GM19467 (cell line): ENCODE measurements around the gene PARN.
"Not testable (repeated sequence)": the region's sequence is repeated elsewhere in the genome, so short reads cannot be mapped to it uniquely, and the experiment has no call there.

Experiments used
- ATAC-seq: cut with Tn5 transposase; IDR thresholded peaks from one replicate; pipeline ENCODE4 v1.9.1; 2021; ENCODE audit warnings: mild to moderate bottlenecking, moderate library complexity; ENCODE audit not compliant: unreplicated experiment

PARN gene

DNA sequence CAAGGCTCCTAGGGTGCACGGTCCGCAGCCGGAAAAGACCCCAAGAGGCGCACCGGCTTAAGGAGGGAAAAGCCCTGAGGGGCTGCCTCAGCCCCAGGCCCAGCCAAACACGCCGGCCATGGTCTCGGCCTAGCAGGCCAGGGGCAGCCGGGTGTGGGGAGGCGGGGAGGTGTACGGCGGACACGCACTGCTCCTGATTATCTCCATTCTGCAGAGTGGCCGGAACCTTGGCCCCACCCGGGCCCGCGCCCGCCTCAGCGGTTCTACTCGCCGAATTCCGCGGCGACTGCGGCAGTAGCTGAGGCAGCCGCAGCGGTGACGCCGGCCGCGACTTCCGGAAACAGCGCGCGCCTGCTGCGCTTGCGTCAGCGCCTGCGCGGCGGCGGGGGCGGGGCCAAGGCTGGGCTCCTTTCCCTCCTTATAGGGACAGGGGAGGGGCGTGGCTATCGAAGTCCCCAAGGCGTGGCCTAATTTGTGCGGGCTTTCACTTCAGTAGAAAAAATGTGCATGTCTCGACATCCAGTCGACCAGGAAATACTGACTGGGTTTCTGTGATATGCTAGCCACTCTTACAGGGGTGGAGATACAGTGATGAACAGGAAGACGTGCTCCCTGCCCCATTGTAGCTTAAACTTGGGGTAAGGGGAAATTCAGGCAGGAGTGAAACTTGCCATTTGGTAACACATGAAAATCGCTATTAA is at the start of gene PARN:
TSS of gene PARN (minus strand) at position 342 of the 701 bp plus-strand sequence. CDS start at position 207, 135 bp downstream.
- peak; percentile 47 for ATAC-seq

GRCh38 chr16:14678748-14679497 is 48.9 kb upstream of the PARN start:
- no peak for ATAC-seq

DNA sequence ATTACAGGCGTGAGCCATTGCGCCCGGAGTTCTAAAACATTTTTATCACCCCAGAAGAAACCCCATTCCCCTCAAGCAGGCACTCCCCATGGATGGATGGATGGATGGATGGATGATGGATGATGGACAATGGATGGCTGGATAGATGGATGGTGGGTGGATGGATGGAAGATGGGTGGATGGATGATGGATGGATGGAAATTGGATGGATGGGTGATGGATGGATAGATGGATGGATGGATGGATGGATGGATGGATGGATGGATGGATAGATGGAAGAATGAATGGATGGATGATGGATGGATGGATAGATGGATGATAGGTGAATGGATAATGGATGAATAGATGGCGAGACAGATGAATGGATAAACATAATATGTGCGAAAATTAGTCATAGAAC is 47.6 kb upstream of the PARN start:
- no peak for ATAC-seq

DNA sequence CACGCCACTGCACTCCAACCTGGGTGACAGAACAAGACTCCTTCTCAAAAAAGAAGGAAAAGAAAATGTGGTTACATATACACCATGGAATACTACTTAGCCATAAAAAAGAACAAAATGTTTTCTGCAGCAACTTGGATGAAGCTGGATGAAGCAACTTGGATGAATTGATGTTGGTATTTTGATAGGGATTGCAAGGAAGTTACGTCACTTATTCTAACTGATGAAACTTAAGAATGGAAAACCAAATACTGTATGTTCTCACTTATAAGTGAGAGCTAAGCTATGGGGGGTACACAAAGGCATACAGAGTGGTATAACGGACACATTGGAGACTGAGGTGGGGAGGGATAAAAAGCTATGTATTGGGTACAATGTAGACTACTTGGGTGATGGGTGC is 46.6 kb upstream of the PARN start:
- ATAC-seq = no peak

DNA sequence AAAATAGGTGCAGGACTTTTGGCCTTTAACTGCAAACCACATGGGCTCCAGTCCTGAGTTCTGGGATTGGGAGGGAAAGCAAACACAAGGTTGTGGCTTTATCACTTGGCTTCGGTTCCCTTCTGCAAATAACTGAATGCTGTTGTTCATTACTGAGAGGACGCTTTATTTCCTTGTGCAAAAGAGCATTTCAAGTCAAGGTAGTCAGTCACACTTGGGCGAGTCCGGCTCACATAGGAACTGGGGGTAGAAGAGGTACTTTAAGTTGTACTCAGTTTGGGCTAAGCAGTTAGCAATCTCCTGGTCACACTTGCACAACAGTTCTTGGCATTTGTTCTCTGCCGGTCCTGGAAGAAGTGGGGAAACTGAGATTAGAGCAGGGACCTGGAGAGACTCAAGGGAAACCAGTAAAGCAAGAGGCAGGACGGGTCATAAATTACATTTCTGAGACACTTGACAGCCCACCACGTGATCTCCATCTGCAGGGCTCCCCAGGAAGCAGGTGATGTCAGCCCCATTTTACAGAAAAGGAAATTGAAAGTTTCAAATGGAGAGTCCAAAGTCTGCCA is 42.4 kb upstream of the PARN start:
- peak; percentile 70 for ATAC-seq

GRCh38 chr16:14669776-14670175 is 39.7 kb upstream of the PARN start:
- ATAC-seq = no peak

DNA sequence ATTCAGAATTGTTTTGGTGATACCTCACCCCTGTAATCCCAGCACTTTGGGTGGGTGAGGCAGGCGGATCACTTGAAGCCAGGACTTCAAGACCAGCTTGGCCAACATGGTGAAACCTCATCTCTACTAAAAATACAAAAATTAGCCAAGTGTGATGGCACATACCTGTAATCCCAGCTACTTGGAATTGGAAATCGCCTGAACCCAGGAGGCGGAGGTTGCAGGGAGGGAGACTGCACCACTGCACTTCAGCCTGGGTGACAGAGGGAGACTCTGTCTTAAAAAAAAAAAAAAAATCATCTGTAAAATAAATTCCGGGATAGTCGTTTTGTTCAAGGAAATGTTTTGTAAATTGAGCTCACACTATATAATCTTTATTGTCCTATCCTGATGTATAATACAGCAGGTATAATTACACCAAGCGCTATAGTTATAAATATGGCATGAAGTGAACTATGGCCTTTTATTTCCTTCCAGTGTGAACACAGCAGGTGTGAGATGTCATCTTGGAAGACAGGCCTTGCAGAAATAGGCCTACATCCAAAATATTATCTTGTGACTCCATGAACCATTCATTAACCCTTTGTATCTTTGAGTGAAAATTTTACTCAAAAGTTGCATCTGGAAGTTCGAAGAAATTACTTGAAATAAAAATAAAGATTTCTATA is 38.6 kb upstream of the PARN start:
- ATAC-seq = no peak

GRCh38 chr16:14667347-14668266 is 37.5 kb upstream of the PARN start:
- no peak for ATAC-seq

DNA sequence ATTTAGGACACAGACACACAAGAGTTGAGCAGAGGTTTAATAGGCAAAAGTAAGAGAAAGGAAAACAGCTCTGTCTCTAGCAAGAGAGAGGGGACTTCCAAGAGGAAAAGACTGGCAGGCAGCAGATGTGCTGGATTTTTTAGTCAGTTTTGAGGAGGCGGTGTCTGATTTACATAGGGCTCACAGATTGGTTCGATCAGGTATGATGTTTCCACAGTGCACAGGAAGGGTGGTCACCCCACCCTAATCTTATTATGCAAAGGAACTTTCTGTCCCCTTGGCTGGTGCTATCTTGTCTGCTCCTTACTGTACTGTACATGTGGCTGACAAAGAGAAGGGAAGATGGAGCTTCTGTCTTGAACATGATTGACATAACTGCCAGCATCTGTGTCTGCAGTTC is 28.0 kb upstream of the PARN start:
- no peak for ATAC-seq

GRCh38 chr16:14652726-14653125 is 22.7 kb upstream of the PARN start:
- no peak for ATAC-seq

- ATAC-seq = no peak
These were observed 20.6 kb upstream of the PARN start for GRCh38 chr16:14650629-14651028.

DNA sequence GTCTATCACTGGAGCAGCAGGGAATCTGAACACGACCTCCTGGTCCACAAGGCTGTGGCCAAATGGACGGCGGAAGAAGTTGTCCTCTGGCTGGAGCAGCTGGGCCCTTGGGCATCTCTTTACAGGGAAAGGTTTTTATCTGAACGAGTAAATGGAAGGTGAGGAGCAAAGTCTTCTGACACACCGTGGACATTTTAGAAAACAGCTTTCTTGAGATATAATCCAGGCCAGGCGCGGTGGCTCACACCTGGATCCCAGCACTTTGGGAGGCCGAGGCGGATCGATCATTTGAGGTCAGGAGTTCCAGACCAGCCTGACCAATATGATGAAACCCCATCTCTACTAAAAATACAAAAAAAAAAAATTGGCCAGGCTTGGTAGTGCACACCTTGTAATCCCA is 19.8 kb upstream of the PARN start:
- ATAC-seq = no peak

- no peak for ATAC-seq
These were observed 11.9 kb upstream of the PARN start for GRCh38 chr16:14641926-14642325.

- ATAC-seq = no peak
These were observed 11.1 kb upstream of the PARN start for GRCh38 chr16:14641206-14641605.

DNA sequence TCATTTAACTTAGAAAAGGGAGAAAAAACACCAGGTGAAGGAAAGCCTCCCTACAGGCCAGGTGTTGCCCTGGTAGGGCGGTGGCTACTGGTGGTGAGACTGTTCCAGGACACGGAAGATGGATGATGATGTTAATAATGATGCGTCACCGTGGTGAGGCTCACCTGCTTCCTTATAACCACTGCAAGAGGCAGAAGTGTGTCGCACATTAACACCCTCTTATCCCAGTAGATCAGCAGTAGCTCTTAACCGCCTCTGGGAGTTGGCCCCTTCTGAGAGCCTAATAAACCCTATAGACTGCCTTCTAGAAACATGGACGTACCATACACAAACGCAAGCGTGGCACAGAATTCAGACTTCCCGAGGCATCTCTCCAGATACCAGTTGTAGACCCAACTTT is 10.5 kb upstream of the PARN start:
- no peak for ATAC-seq

DNA sequence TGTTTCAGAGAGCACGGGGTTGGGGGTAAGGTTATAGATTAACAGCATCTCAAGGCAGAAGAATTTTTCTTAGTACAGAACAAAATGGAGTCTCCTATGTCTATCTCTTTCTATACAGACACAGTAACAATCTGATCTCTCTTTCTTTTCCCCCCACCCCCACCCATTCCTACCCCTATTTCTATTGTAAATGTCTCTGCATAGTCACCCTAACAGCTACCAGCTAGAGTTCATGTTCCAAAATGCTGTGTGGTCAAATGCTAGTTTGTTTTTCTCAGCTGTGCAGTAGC is 6.8 kb upstream of the PARN start:
- ATAC-seq = not testable (repeated sequence)

GRCh38 chr16:14636179-14636950 is 6.3 kb upstream of the PARN start:
- ATAC-seq = not testable (repeated sequence)

- no peak for ATAC-seq
These were observed 5.5 kb upstream of the PARN start for GRCh38 chr16:14635395-14636165.

DNA sequence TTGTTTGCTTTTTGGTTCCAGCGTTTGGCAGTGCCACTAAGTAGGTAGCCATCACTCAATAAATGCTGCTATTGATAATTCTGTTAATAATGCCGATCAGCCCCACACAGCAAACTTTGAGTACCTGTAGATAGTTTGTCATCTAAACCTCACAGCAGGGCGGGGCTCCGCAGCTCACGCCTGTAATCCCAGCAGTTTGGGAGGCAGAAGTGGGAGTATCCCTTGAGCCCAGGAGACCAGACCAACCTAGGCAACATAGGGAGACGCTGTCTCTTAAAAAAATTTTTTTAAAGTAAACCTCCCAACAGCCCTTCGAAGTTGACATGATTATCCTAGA is 4.3 kb upstream of the PARN start:
- ATAC-seq = no peak
